ENCODE measurements around the gene BBS12. TPM values are rescaled to one million over a fixed set of nuclear protein-coding genes. Genes with fewer than 3 reads are reported as not detected.

Gene BBS12
- total and polyA plus RNA-seq, 9 of the 15 experiments (the other 6 are each of a cell fraction or from before 2014, with no cell fraction given): 2.7 to 6.5 (median 3.3) TPM

DNA sequence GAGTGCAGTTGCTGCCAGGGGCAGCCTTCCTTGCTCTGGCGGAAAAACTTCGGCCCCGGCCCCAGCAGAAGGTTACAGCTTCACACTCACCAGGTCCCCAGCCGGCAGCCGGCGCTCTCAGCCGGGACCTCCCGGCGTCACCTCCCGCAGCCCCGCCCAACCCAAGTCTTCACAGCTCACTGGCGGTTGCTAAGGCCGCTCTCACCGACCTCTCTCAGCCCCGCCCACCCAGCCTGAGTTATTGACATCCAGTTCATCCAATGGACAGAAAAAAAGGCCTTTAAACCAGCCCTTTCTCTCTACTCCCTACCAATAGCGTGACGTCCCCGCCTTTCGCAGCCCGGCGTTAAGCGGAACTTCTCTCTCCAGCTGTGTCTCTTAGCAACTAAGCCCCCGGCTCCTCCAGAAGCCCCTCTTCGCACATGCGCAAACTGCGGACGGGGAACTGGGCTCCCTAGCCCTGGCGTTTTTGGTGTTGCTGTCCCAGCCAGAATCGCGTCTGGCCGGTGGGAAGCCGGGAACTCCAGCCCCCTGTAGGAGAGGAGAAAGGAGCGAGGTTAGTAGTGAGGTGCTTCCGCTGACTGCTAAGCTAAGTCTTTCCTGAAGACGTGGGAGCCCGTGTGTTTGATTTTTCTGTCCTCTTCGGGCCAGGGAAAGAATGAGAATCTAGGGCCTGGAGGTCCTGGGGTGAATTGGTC lies at the start of gene BBS12 (continued):
- TF ChIP-seq, protein P1, sequence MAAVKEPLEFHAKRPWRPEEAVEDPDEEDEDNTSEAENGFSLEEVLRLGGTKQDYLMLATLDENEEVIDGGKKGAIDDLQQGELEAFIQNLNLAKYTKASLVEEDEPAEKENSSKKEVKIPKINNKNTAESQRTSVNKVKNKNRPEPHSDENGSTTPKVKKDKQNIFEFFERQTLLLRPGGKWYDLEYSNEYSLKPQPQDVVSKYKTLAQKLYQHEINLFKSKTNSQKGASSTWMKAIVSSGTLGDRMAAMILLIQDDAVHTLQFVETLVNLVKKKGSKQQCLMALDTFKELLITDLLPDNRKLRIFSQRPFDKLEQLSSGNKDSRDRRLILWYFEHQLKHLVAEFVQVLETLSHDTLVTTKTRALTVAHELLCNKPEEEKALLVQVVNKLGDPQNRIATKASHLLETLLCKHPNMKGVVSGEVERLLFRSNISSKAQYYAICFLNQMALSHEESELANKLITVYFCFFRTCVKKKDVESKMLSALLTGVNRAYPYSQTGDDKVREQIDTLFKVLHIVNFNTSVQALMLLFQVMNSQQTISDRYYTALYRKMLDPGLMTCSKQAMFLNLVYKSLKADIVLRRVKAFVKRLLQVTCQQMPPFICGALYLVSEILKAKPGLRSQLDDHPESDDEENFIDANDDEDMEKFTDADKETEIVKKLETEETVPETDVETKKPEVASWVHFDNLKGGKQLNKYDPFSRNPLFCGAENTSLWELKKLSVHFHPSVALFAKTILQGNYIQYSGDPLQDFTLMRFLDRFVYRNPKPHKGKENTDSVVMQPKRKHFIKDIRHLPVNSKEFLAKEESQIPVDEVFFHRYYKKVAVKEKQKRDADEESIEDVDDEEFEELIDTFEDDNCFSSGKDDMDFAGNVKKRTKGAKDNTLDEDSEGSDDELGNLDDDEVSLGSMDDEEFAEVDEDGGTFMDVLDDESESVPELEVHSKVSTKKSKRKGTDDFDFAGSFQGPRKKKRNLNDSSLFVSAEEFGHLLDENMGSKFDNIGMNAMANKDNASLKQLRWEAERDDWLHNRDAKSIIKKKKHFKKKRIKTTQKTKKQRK (IDR thresholded peaks at IDR 0.05; ENCODE audit: borderline replicate concordance, low read depth, low read length): 0 out of 2 replicates have a peak, but pooled peaks have one; percentile 62
- TF ChIP-seq ZNF217 (CRISPR knock-in tag; IDR thresholded peaks at IDR 0.05): no peak
- TF ChIP-seq, protein P2, sequence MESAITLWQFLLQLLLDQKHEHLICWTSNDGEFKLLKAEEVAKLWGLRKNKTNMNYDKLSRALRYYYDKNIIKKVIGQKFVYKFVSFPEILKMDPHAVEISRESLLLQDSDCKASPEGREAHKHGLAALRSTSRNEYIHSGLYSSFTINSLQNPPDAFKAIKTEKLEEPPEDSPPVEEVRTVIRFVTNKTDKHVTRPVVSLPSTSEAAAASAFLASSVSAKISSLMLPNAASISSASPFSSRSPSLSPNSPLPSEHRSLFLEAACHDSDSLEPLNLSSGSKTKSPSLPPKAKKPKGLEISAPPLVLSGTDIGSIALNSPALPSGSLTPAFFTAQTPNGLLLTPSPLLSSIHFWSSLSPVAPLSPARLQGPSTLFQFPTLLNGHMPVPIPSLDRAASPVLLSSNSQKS (CRISPR knock-in tag; IDR thresholded peaks at IDR 0.05): no peak
- TF ChIP-seq ELF1 (tag; IDR thresholded peaks at IDR 0.05): peak; percentile 71
- TF ChIP-seq CCNT2 (IDR thresholded peaks at IDR 0.05; ENCODE audit: borderline replicate concordance, extremely low read depth, insufficient read length, low read depth, low read length): peak; percentile 52
- TF ChIP-seq, protein P3, sequence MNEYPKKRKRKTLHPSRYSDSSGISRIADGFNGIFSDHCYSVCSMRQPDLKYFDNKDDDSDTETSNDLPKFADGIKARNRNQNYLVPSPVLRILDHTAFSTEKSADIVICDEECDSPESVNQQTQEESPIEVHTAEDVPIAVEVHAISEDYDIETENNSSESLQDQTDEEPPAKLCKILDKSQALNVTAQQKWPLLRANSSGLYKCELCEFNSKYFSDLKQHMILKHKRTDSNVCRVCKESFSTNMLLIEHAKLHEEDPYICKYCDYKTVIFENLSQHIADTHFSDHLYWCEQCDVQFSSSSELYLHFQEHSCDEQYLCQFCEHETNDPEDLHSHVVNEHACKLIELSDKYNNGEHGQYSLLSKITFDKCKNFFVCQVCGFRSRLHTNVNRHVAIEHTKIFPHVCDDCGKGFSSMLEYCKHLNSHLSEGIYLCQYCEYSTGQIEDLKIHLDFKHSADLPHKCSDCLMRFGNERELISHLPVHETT (CRISPR knock-in tag; conservative IDR thresholded peaks at IDR 0.05 in 1 of 2, IDR thresholded peaks at IDR 0.05 in 1 of 2): 0 out of 4 replicates have a peak, but pooled peaks of 1 of the 2 experiments have one; percentile 61
- TF ChIP-seq, protein P4, sequence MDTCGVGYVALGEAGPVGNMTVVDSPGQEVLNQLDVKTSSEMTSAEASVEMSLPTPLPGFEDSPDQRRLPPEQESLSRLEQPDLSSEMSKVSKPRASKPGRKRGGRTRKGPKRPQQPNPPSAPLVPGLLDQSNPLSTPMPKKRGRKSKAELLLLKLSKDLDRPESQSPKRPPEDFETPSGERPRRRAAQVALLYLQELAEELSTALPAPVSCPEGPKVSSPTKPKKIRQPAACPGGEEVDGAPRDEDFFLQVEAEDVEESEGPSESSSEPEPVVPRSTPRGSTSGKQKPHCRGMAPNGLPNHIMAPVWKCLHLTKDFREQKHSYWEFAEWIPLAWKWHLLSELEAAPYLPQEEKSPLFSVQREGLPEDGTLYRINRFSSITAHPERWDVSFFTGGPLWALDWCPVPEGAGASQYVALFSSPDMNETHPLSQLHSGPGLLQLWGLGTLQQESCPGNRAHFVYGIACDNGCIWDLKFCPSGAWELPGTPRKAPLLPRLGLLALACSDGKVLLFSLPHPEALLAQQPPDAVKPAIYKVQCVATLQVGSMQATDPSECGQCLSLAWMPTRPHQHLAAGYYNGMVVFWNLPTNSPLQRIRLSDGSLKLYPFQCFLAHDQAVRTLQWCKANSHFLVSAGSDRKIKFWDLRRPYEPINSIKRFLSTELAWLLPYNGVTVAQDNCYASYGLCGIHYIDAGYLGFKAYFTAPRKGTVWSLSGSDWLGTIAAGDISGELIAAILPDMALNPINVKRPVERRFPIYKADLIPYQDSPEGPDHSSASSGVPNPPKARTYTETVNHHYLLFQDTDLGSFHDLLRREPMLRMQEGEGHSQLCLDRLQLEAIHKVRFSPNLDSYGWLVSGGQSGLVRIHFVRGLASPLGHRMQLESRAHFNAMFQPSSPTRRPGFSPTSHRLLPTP (IDR thresholded peaks at IDR 0.05; ENCODE audit: borderline replicate concordance, extremely low read depth, insufficient read length): no peak
- TF ChIP-seq NEUROD1 (IDR thresholded peaks at IDR 0.05; ENCODE audit: borderline replicate concordance, low read depth, low read length, partially characterized antibody): peak; percentile 90
- TF ChIP-seq ZNF830 (CRISPR knock-in tag; IDR thresholded peaks at IDR 0.05): no peak
- 0 out of 2 replicates have a peak, but pooled peaks have one; percentile 22 for TF ChIP-seq MTA3 (IDR thresholded peaks at IDR 0.05; ENCODE audit: borderline replicate concordance)
- TF ChIP-seq, protein P5, sequence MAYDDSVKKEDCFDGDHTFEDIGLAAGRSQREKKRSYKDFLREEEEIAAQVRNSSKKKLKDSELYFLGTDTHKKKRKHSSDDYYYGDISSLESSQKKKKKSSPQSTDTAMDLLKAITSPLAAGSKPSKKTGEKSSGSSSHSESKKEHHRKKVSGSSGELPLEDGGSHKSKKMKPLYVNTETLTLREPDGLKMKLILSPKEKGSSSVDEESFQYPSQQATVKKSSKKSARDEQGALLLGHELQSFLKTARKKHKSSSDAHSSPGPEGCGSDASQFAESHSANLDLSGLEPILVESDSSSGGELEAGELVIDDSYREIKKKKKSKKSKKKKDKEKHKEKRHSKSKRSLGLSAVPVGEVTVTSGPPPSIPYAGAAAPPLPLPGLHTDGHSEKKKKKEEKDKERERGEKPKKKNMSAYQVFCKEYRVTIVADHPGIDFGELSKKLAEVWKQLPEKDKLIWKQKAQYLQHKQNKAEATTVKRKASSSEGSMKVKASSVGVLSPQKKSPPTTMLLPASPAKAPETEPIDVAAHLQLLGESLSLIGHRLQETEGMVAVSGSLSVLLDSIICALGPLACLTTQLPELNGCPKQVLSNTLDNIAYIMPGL (CRISPR knock-in tag; IDR thresholded peaks at IDR 0.05): no peak
- no peak for TF ChIP-seq TCF3 (CRISPR knock-in tag; IDR thresholded peaks at IDR 0.05)

Data from K562 (cell line).